Parathyroid adenoma (tissue), 2 donors: ENCODE measurements around the gene PNP.

Source experiments
- H2AFZ ChIP-seq: fragments of 300-600 bp; sonication (generic); one replicate; pipeline ENCODE4 v1.7.0; 2017; ENCODE audit warnings: antibody characterized with exemption, mild to moderate bottlenecking
- H3K27ac ChIP-seq: fragments of 300-600 bp; sonication (generic); one replicate; pipeline ENCODE4 v1.7.0; 2017
- H3K27me3 ChIP-seq: fragments of 300-600 bp; sonication (generic); one replicate; pipeline ENCODE4 v1.7.0; 2017; ENCODE audit warnings: low read length; ENCODE audit not compliant: control insufficient read depth, insufficient read depth
- H3K36me3 ChIP-seq: fragments of 300-600 bp; sonication (generic); one replicate; pipeline ENCODE4 v1.7.0; 2017; ENCODE audit warnings: low read length; ENCODE audit not compliant: control insufficient read depth, insufficient read depth
- H3K4me1 ChIP-seq: fragments of 300-600 bp; sonication (generic); one replicate; pipeline ENCODE4 v1.7.0; 2017; ENCODE audit warnings: control low read depth
- H3K4me2 ChIP-seq: fragments of 300-600 bp; sonication (generic); one replicate; pipeline ENCODE4 v1.7.0; 2017; ENCODE audit warnings: low read length
- H3K4me3 ChIP-seq: fragments of 300-600 bp; sonication (generic); one replicate; pipeline ENCODE4 v1.7.0; 2017; ENCODE audit warnings: low read depth, low read length
- H3K79me2 ChIP-seq: fragments of 300-600 bp; sonication (generic); one replicate; pipeline ENCODE4 v1.7.0; 2017; ENCODE audit warnings: control low read depth
- H3K9ac ChIP-seq: fragments of 300-600 bp; sonication (generic); one replicate; pipeline ENCODE4 v1.7.0; 2017; ENCODE audit warnings: mild to moderate bottlenecking
- H3K9me3 ChIP-seq: fragments of 300-600 bp; sonication (generic); one replicate; pipeline ENCODE4 v1.7.0; 2017; ENCODE audit warnings: low read length; ENCODE audit not compliant: control insufficient read depth
- CTCF ChIP-seq: fragments of 300-600 bp; sonication (generic); IDR thresholded peaks from one replicate; pipeline ENCODE4 v1.7.0; 2017; ENCODE audit warnings: antibody characterized with exemption, mild to moderate bottlenecking
- donor health status: primary hyperparathyroidism.

Gene PNP

GRCh38 chr14:20470603-20470901, 1.3 kb downstream of the PNP start:
- no peak overlapping the region for H3K9ac ChIP-seq
- no peaks in the 10 kb centered on the region for H3K27me3 ChIP-seq
- H3K4me2 ChIP-seq: peak overlapping the region; percentile 79
- H3K27ac ChIP-seq: peak overlapping the region; percentile 75
- H2AFZ ChIP-seq: peak overlapping the region; percentile 92
- peak overlapping the region; percentile 67 for H3K4me3 ChIP-seq
- H3K9me3 ChIP-seq: no peaks in the 10 kb centered on the region
- peaks cover 3% of the 10 kb centered on the region for H3K4me1 ChIP-seq
- TF ChIP-seq CTCF: no peak
- no peaks in the 10 kb centered on the region for H3K36me3 ChIP-seq
- H3K79me2 ChIP-seq: no peaks in the 10 kb centered on the region

GRCh38 chr14:20472536-20473169, 3.4 kb downstream of the PNP start:
- no peaks in the 10 kb centered on the region for H3K27me3 ChIP-seq
- no peak overlapping the region for H2AFZ ChIP-seq
- no peak for TF ChIP-seq CTCF
- H3K4me1 ChIP-seq: peaks cover 5% of the 10 kb centered on the region
- no peak overlapping the region for H3K4me2 ChIP-seq
- H3K79me2 ChIP-seq: no peaks in the 10 kb centered on the region
- no peak overlapping the region for H3K4me3 ChIP-seq
- no peak overlapping the region for H3K27ac ChIP-seq
- H3K9ac ChIP-seq: no peak overlapping the region
- no peaks in the 10 kb centered on the region for H3K9me3 ChIP-seq
- H3K36me3 ChIP-seq: no peaks in the 10 kb centered on the region

- Histone ChIP-seq H3K9me3 (no peaks in the 10 kb centered on the region), H3K4me3 (no peak overlapping the region), H2AFZ (no peak overlapping the region), H3K9ac (no peak overlapping the region), H3K4me2 (no peak overlapping the region), H3K27me3 (no peaks in the 10 kb centered on the region), H3K4me1 (peaks cover 3% of the 10 kb centered on the region), H3K36me3 (no peaks in the 10 kb centered on the region), H3K79me2 (no peaks in the 10 kb centered on the region), H3K27ac (no peak overlapping the region)
- TF ChIP-seq CTCF: no peak
Measured at GRCh38 chr14:20476776-20477175, 7.6 kb downstream of the PNP start.

- Histone ChIP-seq H3K9me3 (no peaks in the 10 kb centered on the region), H3K36me3 (no peaks in the 10 kb centered on the region), H3K4me1 (peaks cover 3% of the 10 kb centered on the region), H3K4me2 (peak overlapping the region; percentile 0), H2AFZ (peak overlapping the region; percentile 45), H3K27me3 (no peaks in the 10 kb centered on the region), H3K9ac (no peak overlapping the region), H3K27ac (no peak overlapping the region), H3K79me2 (no peaks in the 10 kb centered on the region), H3K4me3 (no peak overlapping the region)
- TF ChIP-seq CTCF: no peak
Measured at GRCh38 chr14:20477211-20477876, 8.1 kb downstream of the PNP start.

GRCh38 chr14:20478894-20479293, 9.7 kb downstream of the PNP start:
- TF ChIP-seq CTCF: no peak
- Histone ChIP-seq H3K4me2 (no peak overlapping the region), H3K4me1 (peaks cover 3% of the 10 kb centered on the region), H2AFZ (no peak overlapping the region), H3K27ac (no peak overlapping the region), H3K9me3 (no peaks in the 10 kb centered on the region), H3K36me3 (no peaks in the 10 kb centered on the region), H3K79me2 (no peaks in the 10 kb centered on the region), H3K4me3 (no peak overlapping the region), H3K27me3 (no peaks in the 10 kb centered on the region), H3K9ac (no peak overlapping the region)
